Neuronal stem cell (in vitro differentiated cells): ENCODE measurements around the gene DTD2.

Source experiments
- DNase-seq: peaks from one replicate; pipeline ENCODE4 v3.0.0-alpha.2; 2013; ENCODE audit warnings: low spot score
- H2AFZ ChIP-seq: one replicate; pipeline ENCODE4 v1.6.1; 2013; ENCODE audit warnings: mild to moderate bottlenecking, low read length, inconsistent platforms
- H2AK5ac ChIP-seq: 2 replicates; pipeline ENCODE4 v1.6.1; 2013; ENCODE audit warnings: low read depth, mild to moderate bottlenecking, inconsistent platforms, low read length, moderate library complexity, mixed read lengths
- H2BK120ac ChIP-seq: 2 replicates; pipeline ENCODE4 v1.6.1; 2013; ENCODE audit warnings: low read depth, mild to moderate bottlenecking, inconsistent platforms, low read length, moderate library complexity, mixed read lengths
- H2BK12ac ChIP-seq: one replicate; pipeline ENCODE4 v1.6.1; 2013; ENCODE audit warnings: low read length, inconsistent platforms
- H2BK15ac ChIP-seq: 2 replicates; pipeline ENCODE4 v1.6.1; 2013; ENCODE audit warnings: mild to moderate bottlenecking, low read length, inconsistent platforms, mixed read lengths
- H2BK5ac ChIP-seq: one replicate; pipeline ENCODE4 v1.6.1; 2013; ENCODE audit warnings: inconsistent platforms, mild to moderate bottlenecking, low read length, moderate library complexity
- H3K14ac ChIP-seq: one replicate; pipeline ENCODE4 v1.6.1; 2013; ENCODE audit warnings: low read length, inconsistent platforms
- H3K18ac ChIP-seq: 2 replicates; pipeline ENCODE4 v1.6.1; 2013; ENCODE audit warnings: low read length, inconsistent platforms
- H3K23ac ChIP-seq: 2 replicates; pipeline ENCODE4 v1.6.1; 2013; ENCODE audit warnings: low read depth, mild to moderate bottlenecking, mixed read lengths, low read length, inconsistent platforms; ENCODE audit not compliant: poor library complexity
- H3K27ac ChIP-seq: replicated peaks from 3 replicates; pipeline ENCODE4 v1.5.1; 2013; ENCODE audit warnings: low read length, inconsistent platforms
- H3K27me3 ChIP-seq, 3 experiments: 2 replicates each; pipeline ENCODE4 v1.6.1; 2013; ENCODE audit warnings: low read length in 3 of 3, mild to moderate bottlenecking in 2 of 3, inconsistent platforms in 1 of 3, low read depth in 1 of 3, mixed read lengths in 1 of 3, moderate library complexity in 1 of 3; ENCODE audit not compliant: control insufficient read depth in 3 of 3, insufficient read depth in 3 of 3
- H3K36me3 ChIP-seq, 2 donors: replicated peaks in 1 of 2; 2 replicates each; pipeline ENCODE4 v1.6.1; 2013; ENCODE audit warnings: low read length in 2 of 2; ENCODE audit not compliant: control insufficient read depth in 2 of 2, insufficient read depth in 2 of 2
- H3K4ac ChIP-seq: 2 replicates; pipeline ENCODE4 v1.6.1; 2013; ENCODE audit warnings: inconsistent platforms, mild to moderate bottlenecking, low read length, moderate library complexity
- H3K4me1 ChIP-seq, 2 donors: 1 replicate in 1 of 2; 2 replicates in 1 of 2; pipeline ENCODE4 v1.6.1; 2013; ENCODE audit warnings: low read length in 2 of 2, low read depth in 1 of 2; ENCODE audit not compliant: control insufficient read depth in 2 of 2, insufficient read depth in 1 of 2
- H3K4me2 ChIP-seq: one replicate; pipeline ENCODE4 v1.6.1; 2013; ENCODE audit warnings: mild to moderate bottlenecking, low read length, inconsistent platforms; ENCODE audit not compliant: insufficient read depth, poor library complexity, severe bottlenecking
- H3K4me3 ChIP-seq, 2 donors: 2 replicates each; pipeline ENCODE4 v1.5.1; 2013; ENCODE audit warnings: low read length in 2 of 2, mild to moderate bottlenecking in 2 of 2, inconsistent platforms in 1 of 2, moderate library complexity in 1 of 2
- H3K79me1 ChIP-seq: one replicate; pipeline ENCODE4 v1.6.1; 2013; ENCODE audit warnings: low read depth, mild to moderate bottlenecking, inconsistent platforms, low read length, moderate library complexity
- H3K9ac ChIP-seq: one replicate; pipeline ENCODE4 v1.6.1; 2013; ENCODE audit warnings: mild to moderate bottlenecking, low read depth, low read length, inconsistent platforms; ENCODE audit not compliant: poor library complexity
- H3K9me3 ChIP-seq, 2 donors: replicated peaks in 1 of 2; 2 replicates each; pipeline versions ENCODE3 to v1.6.1; 2013; ENCODE audit warnings: low read length in 2 of 2, mild to moderate bottlenecking in 2 of 2, inconsistent platforms in 1 of 2, low read depth in 1 of 2, mixed read lengths in 1 of 2, moderate library complexity in 1 of 2; ENCODE audit not compliant: control insufficient read depth in 2 of 2, insufficient read depth in 1 of 2
- H4K8ac ChIP-seq: one replicate; pipeline ENCODE4 v1.6.1; 2013; ENCODE audit warnings: low read depth, mild to moderate bottlenecking, inconsistent platforms, low read length, moderate library complexity
- H4K91ac ChIP-seq: one replicate; pipeline ENCODE4 v1.6.1; 2013; ENCODE audit warnings: low read length, low read depth, mild to moderate bottlenecking, inconsistent platforms; ENCODE audit not compliant: poor library complexity
- WGBS, 2 donors: extraction: QIAGEN DNeasy Blood & Tissue Kit; methylation state at CpG; one replicate each; pipeline ENCODE4 v1.1.7; 2013; ENCODE audit warnings: missing lambda C conversion rate in 2 of 2, mixed read lengths in 1 of 2; ENCODE audit not compliant: insufficient read length in 2 of 2, insufficient replicate concordance in 1 of 2; ENCODE audit errors: extremely low coverage in 2 of 2; 5-methylcytosine and 5-hydroxymethylcytosine counted together

DTD2 gene

DNA sequence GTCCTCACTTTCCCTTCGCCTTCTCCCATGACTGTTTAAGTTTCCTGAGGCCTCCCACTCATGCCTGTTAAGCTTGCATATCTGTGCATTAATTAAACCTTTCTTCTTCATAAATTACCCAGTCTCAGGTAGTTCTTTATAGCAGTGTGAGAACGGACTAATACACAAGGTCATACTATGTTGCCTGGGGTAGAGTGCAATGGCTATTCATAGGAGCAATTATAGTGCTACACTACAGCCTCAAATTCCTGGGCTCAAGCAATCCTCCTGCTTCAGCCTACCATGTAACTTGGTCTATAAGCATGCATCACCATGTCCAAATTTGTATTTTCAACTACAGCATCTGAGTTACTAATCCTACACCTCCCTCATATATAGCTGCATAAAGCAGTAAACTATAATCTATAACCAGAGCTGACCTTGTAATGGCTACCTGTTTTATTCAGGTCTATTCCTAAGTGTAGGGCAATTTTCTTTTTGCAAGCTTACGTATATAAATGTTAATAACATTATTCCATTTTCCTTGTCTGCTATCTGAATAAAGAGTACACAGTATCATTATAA is 55.9 kb downstream of the DTD2 start:
- Histone ChIP-seq H3K4me3 (no peak overlapping the region), H2AFZ (no peak overlapping the region), H3K14ac (no peak overlapping the region), H3K27me3 (no peaks in the 10 kb centered on the region), H4K8ac (no peak overlapping the region), H2AK5ac (no peak overlapping the region), H2BK5ac (no peak overlapping the region), H3K18ac (no peak overlapping the region), H3K27ac (no peak overlapping the region), H2BK15ac (no peak overlapping the region), H3K9ac (no peak overlapping the region), H3K23ac (no peak overlapping the region), H4K91ac (no peak overlapping the region), H3K4me2 (no peak overlapping the region), H2BK120ac (no peak overlapping the region), H3K4ac (no peak overlapping the region), H2BK12ac (no peak overlapping the region), H3K79me1 (no peaks in the 10 kb centered on the region), H3K36me3 (peaks cover 0 to 21% of the 10 kb centered on the region in 2 donors), H3K9me3 (no peaks in the 10 kb centered on the region), H3K4me1 (no peaks in the 10 kb centered on the region)
- no CpG with 5 or more reads among the region's 3 CpGs for WGBS, 2 donors
- no peak for DNase-seq

DNA sequence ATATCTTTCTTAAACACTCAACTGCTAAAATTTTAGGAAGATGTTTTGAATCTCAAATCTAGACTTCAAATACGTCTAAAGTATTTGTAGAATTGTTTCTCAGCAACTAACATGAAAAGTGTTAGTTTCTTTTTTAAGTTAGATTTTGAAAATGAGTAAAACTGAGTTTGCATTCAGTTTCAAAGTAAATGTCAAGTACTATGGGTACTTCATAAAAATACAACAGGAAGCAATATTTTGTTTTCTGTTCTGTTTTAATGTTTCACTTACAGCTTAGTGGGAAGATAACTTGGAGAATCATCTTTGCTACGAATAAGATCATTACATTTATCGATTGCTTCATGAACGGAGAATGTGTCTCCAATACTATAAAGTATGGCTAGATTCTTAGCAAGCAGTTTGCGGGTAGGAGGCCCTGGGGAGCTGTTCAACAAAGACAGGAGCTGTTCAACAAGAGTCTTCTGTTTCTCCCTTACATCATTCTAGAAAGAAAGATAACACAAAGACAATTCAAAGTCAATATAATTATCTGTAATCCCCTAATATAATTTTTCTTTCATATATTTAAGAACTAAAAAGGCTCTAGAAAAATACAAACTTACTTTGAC is 57.2 kb downstream of the DTD2 start:
- peaks cover 0 to 22% of the 10 kb centered on the region in 2 donors for H3K36me3 ChIP-seq
- H3K23ac ChIP-seq, result no peak overlapping the region
- no CpG with 5 or more reads among the region's 5 CpGs for WGBS, 2 donors
- H2AFZ ChIP-seq, result no peak overlapping the region
- H3K9me3 ChIP-seq, result no peaks in the 10 kb centered on the region
- H2BK120ac ChIP-seq, result no peak overlapping the region
- no peak overlapping the region for H2BK5ac ChIP-seq
- H2BK12ac ChIP-seq, result no peak overlapping the region
- H3K4me2 ChIP-seq, result no peak overlapping the region
- H4K91ac ChIP-seq, result no peak overlapping the region
- no peak overlapping the region for H3K14ac ChIP-seq
- no peak overlapping the region for H3K27ac ChIP-seq
- no peak overlapping the region for H3K4me3 ChIP-seq
- no peak overlapping the region for H3K4ac ChIP-seq
- DNase-seq, result no peak
- no peaks in the 10 kb centered on the region for H3K79me1 ChIP-seq
- H2AK5ac ChIP-seq, result no peak overlapping the region
- H3K27me3 ChIP-seq, result no peaks in the 10 kb centered on the region
- H2BK15ac ChIP-seq, result no peak overlapping the region
- H3K4me1 ChIP-seq, result no peaks in the 10 kb centered on the region
- H4K8ac ChIP-seq, result no peak overlapping the region
- H3K9ac ChIP-seq, result no peak overlapping the region
- no peak overlapping the region for H3K18ac ChIP-seq
